ENCODE data around the gene ATP5ME.
"Not testable (repeated sequence)": the region's sequence is repeated elsewhere in the genome, so short reads cannot be mapped to it uniquely, and the experiment has no call there.

ATP5ME gene

GRCh38 chr4:674172-675035, at the start of gene ATP5ME, which contains the start of gene MYL5:
Gene ATP5ME, minus strand, starts transcription at chr4:674276. Its CDS starts 29 bp downstream, at chr4:674247.
Gene MYL5, plus strand, starts transcription at chr4:674542. Its CDS starts 3,485 bp downstream, at chr4:678027.
- peak; percentile 98 for DNase-seq (ENCODE audit: low spot score)

GRCh38 chr4:722851-723360, 48.8 kb upstream of the ATP5ME start:
- DNase-seq (ENCODE audit: low spot score): no peak

GRCh38 chr4:722169-722725, 48.2 kb upstream of the ATP5ME start:
- no peak for DNase-seq (ENCODE audit: low spot score)

- DNase-seq (ENCODE audit: low spot score): no peak
Observed at GRCh38 chr4:721261-722168, 47.4 kb upstream of the ATP5ME start.

GRCh38 chr4:720111-720860, 46.2 kb upstream of the ATP5ME start:
- DNase-seq (ENCODE audit: low spot score): no peak

GRCh38 chr4:718460-718859, 44.4 kb upstream of the ATP5ME start:
- no peak for DNase-seq (ENCODE audit: low spot score)

GRCh38 chr4:717601-718320, 43.7 kb upstream of the ATP5ME start:
- no peak for DNase-seq (ENCODE audit: low spot score)

- no peak for DNase-seq (ENCODE audit: low spot score)
Observed at GRCh38 chr4:714087-714486, 40.0 kb upstream of the ATP5ME start.

GRCh38 chr4:712916-713632, 39.0 kb upstream of the ATP5ME start:
- no peak for DNase-seq (ENCODE audit: low spot score)

- no peak for DNase-seq (ENCODE audit: low spot score)
Observed at GRCh38 chr4:712093-712492, 38.0 kb upstream of the ATP5ME start.

GRCh38 chr4:710916-711315, 36.8 kb upstream of the ATP5ME start:
- no peak for DNase-seq (ENCODE audit: low spot score)

GRCh38 chr4:710116-710515, 36.0 kb upstream of the ATP5ME start:
- DNase-seq (ENCODE audit: low spot score): no peak

GRCh38 chr4:709348-709747, 35.3 kb upstream of the ATP5ME start:
- no peak for DNase-seq (ENCODE audit: low spot score)

GRCh38 chr4:708631-708933, 34.5 kb upstream of the ATP5ME start:
- no peak for DNase-seq (ENCODE audit: low spot score)

GRCh38 chr4:707929-708630, 34.0 kb upstream of the ATP5ME start:
- DNase-seq (ENCODE audit: low spot score): no peak

- no peak for DNase-seq (ENCODE audit: low spot score)
Observed at GRCh38 chr4:706834-707598, 32.9 kb upstream of the ATP5ME start.

- DNase-seq (ENCODE audit: low spot score): not testable (repeated sequence)
Observed at GRCh38 chr4:706083-706633, 32.1 kb upstream of the ATP5ME start.

- peak; percentile 95 for DNase-seq (ENCODE audit: low spot score)
Observed at GRCh38 chr4:705278-706082, 31.4 kb upstream of the ATP5ME start, which contains the start of gene PCGF3. Gene PCGF3, plus strand, starts transcription at chr4:705832. Its CDS starts 27,849 bp downstream, at chr4:733681.
